Stimulated activated CD4-positive, alpha-beta T cell treated with anti-CD3 and anti-CD28 coated beads, TNF-alpha, amount 100 ng/mL, for 1 hour (primary cell): Measurements from ENCODE around the gene IL12RB1.
"Not testable (repeated sequence)": the region's sequence is repeated elsewhere in the genome, so short reads cannot be mapped to it uniquely, and the experiment has no call there.

Experiments
- DNase-seq, 3 donors: peaks; one replicate each; pipeline ENCODE4 v3.0.0-alpha.2; 2020; ENCODE audit warnings: low read depth in 3 of 3, low spot score in 1 of 3

Gene IL12RB1

GRCh38 chr19:18112989-18113478 is 26.3 kb upstream of the IL12RB1 start:
- peak; percentile 41 to 75 (median 66) for DNase-seq

DNA sequence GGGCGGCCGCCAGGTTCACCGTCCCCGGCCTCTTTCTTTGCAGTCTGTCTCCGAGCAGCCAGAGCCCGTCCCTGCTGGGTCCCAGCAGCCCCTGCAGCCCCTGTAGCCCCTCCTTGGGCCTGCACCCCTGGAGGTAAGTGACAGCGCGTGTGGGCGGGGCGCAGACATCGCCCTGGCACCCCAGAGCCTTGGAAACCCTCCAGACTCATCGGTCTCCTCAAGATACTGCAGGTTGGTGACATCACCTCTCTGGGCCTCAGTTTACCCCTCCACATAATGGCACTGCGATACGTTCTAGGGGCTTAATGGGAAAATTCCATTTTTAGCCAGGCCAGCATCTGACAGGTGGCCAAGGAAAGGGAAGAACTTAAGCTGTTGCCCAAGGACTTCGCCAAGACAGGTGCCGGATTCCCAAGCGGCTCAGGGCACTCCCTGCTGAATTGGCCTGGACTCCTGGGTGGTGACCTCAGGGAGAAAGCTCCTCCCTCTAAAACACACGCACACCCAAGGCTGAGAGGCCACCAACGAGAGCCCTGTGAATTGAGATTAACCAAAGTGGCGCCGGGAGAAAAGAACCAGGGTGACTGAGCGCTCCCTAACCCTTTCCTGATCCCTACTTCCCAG is 24.0 kb upstream of the IL12RB1 start:
- DNase-seq, result no peak

GRCh38 chr19:18109733-18110608 is 23.2 kb upstream of the IL12RB1 start:
- DNase-seq, result no peak

GRCh38 chr19:18109341-18109732 is 22.6 kb upstream of the IL12RB1 start:
- no peak for DNase-seq

DNA sequence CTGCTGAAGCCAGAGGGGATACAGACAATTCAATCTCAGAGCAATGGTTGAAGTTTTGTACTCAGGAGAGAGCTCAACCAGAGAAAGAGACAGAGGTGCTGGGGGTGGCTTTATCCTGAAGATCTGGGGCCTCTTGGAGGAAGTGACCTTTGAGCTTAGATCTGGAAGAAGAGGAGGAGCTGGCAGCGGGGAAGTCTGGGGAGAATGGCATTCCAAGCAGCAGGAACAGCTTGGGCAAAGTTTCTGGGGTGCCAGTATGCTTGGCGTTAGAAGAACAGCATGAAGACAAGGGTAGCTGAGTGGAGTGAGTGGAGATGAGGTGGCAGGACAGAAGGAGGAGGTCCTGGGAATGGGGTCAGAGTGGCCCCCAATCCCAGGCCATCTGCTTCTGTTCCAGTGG is 22.2 kb upstream of the IL12RB1 start:
- DNase-seq, result no peak

DNA sequence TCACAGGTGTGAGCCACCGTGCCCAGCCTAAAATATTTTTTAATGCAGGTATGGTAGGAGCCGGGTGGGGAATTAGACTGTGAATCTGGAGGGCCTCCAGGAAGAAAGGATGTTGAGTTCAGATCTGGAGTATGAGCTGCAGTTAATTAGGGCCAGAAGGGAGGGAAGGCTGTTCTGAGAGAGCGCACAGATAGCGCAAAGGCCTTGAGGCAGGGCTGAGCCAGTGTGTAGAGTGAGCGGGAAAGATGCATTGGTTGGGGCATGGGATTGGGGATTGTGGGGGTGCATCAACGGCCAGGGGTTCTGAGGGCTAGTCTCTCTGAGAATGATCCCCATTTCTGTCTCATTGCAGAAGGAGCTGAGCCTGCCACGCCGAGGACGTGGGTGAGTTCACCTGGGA is 20.5 kb upstream of the IL12RB1 start:
- DNase-seq, result no peak

GRCh38 chr19:18105259-18105658 is 18.5 kb upstream of the IL12RB1 start:
- not testable (repeated sequence) for DNase-seq

DNA sequence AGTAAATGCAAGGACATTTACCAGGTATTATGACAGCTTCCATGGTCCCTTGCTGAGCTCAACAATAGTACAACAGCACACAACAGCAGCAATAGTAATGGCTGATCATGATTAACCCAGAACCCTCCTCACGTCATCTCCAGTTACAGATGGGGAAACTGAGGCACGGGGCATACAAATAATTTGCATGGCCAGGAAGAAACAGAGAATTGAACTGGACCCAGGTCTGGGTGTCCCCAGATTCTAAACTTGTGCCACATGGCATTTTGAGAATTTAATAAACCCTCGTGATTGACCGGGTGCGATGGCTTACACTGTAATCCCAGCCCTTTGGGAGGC is 18.0 kb upstream of the IL12RB1 start:
- no peak for DNase-seq

DNA sequence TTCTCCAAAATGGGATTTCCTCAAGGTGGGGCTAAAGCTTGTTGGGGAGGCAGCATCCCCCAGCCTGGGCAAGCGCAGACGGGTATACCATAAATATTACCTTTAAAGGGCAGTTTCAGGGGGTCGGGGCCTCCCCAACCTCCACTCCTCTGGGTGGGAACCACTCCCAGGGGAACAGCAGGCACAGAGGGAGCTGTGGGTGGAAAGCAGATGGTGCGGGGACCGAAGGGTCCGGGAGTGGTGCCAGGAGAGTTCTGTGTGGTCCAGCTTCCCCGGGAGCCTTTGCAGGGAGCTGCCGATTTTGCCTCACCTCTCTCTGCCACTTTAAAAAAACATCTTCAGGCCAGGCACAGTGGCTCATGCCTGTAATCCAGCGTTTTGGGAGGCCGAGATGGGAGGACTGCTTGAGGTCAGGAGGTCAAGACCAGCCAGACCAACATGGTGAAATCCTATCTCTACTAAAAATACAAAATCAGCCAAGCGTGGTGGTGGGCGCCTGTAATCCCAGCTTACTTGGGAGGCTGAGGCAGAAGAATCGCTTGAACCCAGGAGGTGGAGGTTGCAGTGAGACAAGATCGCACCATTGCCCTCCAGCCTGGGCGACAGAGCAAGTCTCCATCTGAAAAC is 16.3 kb upstream of the IL12RB1 start:
- no peak for DNase-seq

- DNase-seq, result no peak
These were observed 14.5 kb upstream of the IL12RB1 start for GRCh38 chr19:18101268-18101667.

DNA sequence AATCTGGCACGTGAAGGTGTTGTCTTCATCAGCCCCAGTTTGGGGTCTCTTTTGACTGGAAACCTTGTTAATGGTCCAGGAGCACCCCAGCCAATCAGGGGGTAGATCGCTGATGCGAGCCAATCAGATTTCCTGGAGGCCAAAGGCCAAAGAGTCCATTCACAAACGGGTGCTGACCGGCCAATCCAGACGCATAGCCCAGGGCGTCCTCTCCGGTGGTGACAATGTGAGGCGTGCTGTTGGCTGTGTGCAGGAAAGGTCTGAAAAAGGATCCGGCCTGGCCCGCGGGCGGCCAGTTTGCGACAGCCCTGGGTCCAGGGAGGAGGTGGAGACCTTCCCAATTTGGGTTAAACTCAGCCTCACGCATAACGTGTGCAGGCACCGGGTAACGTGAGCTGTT is 14.0 kb upstream of the IL12RB1 start:
- no peak for DNase-seq

GRCh38 chr19:18099623-18099995 is 12.9 kb upstream of the IL12RB1 start:
- DNase-seq, result no peak

GRCh38 chr19:18098891-18099622 is 12.3 kb upstream of the IL12RB1 start:
- no peak for DNase-seq

GRCh38 chr19:18097993-18098890 is 11.5 kb upstream of the IL12RB1 start:
- no peak for DNase-seq

DNA sequence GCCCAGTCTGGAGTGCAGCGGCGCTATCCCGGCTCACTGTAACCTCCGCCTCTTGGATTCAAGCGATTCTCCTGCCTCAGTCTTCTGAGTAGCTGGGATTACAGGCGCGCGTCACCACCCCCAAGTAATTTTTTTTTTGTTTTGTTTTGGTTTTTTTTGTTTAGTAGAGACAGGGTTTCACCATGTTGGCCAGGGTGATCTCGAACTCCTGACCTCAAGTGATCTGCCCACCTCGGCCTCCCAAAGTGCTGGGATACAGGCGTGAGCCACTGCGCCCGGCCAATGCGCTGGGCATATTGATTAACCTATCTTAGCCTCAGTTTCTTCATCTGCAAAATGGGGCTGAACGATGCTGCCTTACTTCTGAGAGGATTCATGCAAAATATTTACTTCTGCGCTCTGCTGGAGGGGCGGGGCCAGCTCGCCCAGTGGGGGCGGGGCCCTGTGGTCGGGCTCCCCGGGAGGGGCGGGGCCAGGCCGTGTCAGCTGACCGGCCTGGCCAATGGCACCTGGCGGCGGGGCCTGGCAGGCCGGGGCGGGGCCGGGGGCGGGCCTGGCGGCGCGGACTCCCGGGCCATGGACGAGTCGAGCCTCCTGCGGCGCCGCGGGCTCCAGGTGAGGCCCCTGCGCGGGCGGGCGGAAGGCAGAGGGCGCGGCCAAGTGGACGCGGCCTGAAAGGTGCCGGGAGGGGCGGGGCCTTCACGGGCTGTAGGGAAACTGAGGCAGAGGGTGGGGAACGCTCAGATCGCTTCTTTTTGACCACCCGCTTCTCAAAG is 10.7 kb upstream of the IL12RB1 start, which contains the start of gene MAST3:
TSS of gene MAST3 (plus strand) at position 562 of the 776 bp plus-strand sequence. CDS start at position 577, 15 bp downstream.
- DNase-seq, result peak; percentile 82 to 88 (median 87)

GRCh38 chr19:18096258-18096657 is 9.5 kb upstream of the IL12RB1 start:
- no peak for DNase-seq

DNA sequence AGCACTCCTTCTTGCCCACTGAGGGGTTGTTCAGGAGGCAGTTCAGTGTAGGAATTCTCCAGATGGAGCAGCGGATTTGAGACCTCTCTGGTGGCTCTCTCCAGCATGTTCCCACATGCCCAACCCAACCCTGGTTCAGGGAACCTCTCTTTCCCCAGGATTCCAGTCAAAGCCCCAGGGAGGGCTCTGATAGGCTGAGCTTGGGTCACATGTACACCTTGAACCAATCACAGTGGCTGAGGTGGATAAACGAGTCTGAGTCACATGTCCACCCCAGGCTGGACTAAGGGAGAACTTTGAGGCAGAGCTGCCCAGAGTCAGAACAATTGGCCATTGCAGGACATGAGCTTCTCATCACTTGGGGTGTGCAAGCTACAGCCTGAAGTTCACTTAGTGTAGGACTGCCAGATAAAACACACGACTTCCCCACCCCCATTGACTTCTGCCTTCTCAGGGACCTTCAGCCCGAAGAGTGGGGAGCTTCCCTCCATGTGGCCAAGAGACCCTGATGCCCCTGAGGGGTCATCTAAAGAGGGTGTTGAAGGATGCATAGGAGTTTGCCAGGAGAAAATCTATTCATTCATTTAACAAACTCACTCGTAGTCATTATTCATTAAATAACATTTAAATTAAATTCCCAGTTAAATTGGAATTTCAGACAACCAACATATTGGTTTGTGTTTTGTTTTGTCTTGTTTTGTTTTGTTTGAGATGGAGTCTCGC is 6.9 kb upstream of the IL12RB1 start:
- no peak for DNase-seq

DNA sequence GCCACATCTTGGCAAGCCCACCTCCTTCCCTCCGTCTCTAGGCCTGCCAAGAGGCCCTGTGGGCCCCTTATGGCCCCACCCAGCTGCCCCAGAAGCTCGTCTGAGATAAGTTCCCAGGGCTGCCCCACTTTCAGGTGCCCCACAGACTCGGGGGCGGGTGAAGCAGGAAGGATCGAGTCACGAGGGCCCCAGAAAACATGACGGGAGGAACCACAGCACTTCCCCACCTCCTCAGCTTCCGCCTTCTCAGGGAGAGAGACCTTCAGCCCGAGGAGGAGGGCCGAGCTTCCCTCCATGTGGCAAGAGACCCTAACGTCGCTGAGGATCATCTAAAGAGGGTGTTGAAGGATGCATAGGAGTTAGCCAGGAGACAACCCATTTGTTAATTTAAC is 4.5 kb upstream of the IL12RB1 start:
- DNase-seq, result peak; percentile 61 to 66 (median 64)
